HK-2 (cell line): ENCODE data around the gene HOXB7.

Source experiments
- DNase-seq: peaks from one replicate; pipeline ENCODE4 v3.0.0-alpha.2; 2018; ENCODE audit not compliant: unreplicated experiment

Gene HOXB7

GRCh38 chr17:48579471-48579759, 31.4 kb downstream of the HOXB7 start:
- no peak for DNase-seq

GRCh38 chr17:48578616-48579470, 32.0 kb downstream of the HOXB7 start:
- no peak for DNase-seq

GRCh38 chr17:48577946-48578615, 32.7 kb downstream of the HOXB7 start, which contains the start of gene HOXB4:
Gene HOXB4, minus strand, starts transcription at chr17:48578350. Its CDS starts 31 bp downstream, at chr17:48578319.
- peak; percentile 78 for DNase-seq

- DNase-seq = peak; percentile 25
These were observed 33.4 kb downstream of the HOXB7 start for GRCh38 chr17:48577330-48577945.

GRCh38 chr17:48576479-48577309, 34.1 kb downstream of the HOXB7 start:
- peak; percentile 68 for DNase-seq

- no peak for DNase-seq
These were observed 34.9 kb downstream of the HOXB7 start for GRCh38 chr17:48575673-48576478.

GRCh38 chr17:48575066-48575582, 35.7 kb downstream of the HOXB7 start:
- no peak for DNase-seq

- DNase-seq = no peak
These were observed 36.2 kb downstream of the HOXB7 start for GRCh38 chr17:48574505-48575065.

- no peak for DNase-seq
These were observed 38.9 kb downstream of the HOXB7 start for GRCh38 chr17:48571826-48572417.

GRCh38 chr17:48571024-48571818, 39.6 kb downstream of the HOXB7 start:
- no peak for DNase-seq

- DNase-seq = no peak
These were observed 40.3 kb downstream of the HOXB7 start for GRCh38 chr17:48570325-48571023.

GRCh38 chr17:48569674-48570324, 41.0 kb downstream of the HOXB7 start:
- no peak for DNase-seq

- DNase-seq = no peak
These were observed 41.6 kb downstream of the HOXB7 start for GRCh38 chr17:48569240-48569582.

GRCh38 chr17:48568499-48569239, 42.1 kb downstream of the HOXB7 start:
- no peak for DNase-seq

- no peak for DNase-seq
These were observed 43.0 kb downstream of the HOXB7 start for GRCh38 chr17:48567646-48568354.

- no peak for DNase-seq
These were observed 43.6 kb downstream of the HOXB7 start for GRCh38 chr17:48567209-48567608.

GRCh38 chr17:48566717-48567116, 44.1 kb downstream of the HOXB7 start:
- DNase-seq = no peak
